GM21529 (cell line): ENCODE measurements around the gene DPH5.
"Not testable (repeated sequence)": the region's sequence is repeated elsewhere in the genome, so short reads cannot be mapped to it uniquely, and the experiment has no call there.

ENCODE experiments used
- ATAC-seq: cut with Tn5 transposase; IDR thresholded peaks from one replicate; pipeline ENCODE4 v1.9.1; 2021; ENCODE audit not compliant: unreplicated experiment

The DPH5 gene

DNA sequence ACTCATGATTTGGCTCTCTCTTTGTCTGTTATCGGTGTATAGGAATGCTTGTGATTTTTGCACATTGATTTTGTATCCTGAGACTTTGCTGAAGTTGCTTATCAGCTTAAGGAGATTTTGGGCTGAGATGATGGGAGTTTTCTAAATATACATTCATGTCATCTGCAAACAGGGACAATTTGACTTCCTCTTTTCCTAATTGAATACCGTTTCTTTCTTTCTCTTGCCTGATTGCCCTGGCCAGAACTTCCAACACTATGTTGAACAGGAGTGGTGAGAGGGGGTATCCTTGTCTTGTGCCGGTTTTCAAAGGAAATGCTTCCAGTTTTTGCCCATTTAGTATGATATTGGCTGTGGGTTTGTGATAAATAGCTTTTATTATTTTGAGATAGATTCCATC, 79.5 kb downstream of the DPH5 start:
- not testable (repeated sequence) for ATAC-seq

DNA sequence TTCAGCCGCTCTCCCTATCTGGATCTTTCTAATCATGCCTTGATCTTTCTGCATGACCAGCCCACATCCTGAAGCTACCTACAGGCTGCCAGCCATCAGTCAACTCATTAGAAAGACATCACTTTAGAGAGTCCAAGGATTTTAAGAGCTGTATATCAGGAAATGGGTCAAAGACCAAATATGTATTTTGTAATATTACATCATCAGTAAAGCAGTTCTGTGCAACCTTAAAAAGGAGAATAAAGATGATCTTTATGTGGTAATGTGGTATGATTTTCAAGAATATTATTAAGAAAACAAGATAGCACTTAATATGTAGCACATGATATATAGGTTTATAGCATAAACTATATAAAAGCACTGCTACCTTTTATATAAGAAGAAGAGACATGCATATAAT, 82.1 kb downstream of the DPH5 start:
- no peak for ATAC-seq

- no peak for ATAC-seq
Measured at GRCh38 chr1:100942304-100943046, 83.1 kb downstream of the DPH5 start.

- no peak for ATAC-seq
Measured at GRCh38 chr1:100941580-100942216, 83.9 kb downstream of the DPH5 start.

GRCh38 chr1:100941098-100941527, 84.5 kb downstream of the DPH5 start:
- no peak for ATAC-seq
